ENCODE measurements around the gene RTP2. TPM values are rescaled to one million over a fixed set of nuclear protein-coding genes. Genes with fewer than 3 reads are reported as not detected.

Gene RTP2
- total and polyA plus RNA-seq, 10 of the 15 experiments (the other 5 are each of a cell fraction or from before 2014, with no cell fraction given): not detected

DNA sequence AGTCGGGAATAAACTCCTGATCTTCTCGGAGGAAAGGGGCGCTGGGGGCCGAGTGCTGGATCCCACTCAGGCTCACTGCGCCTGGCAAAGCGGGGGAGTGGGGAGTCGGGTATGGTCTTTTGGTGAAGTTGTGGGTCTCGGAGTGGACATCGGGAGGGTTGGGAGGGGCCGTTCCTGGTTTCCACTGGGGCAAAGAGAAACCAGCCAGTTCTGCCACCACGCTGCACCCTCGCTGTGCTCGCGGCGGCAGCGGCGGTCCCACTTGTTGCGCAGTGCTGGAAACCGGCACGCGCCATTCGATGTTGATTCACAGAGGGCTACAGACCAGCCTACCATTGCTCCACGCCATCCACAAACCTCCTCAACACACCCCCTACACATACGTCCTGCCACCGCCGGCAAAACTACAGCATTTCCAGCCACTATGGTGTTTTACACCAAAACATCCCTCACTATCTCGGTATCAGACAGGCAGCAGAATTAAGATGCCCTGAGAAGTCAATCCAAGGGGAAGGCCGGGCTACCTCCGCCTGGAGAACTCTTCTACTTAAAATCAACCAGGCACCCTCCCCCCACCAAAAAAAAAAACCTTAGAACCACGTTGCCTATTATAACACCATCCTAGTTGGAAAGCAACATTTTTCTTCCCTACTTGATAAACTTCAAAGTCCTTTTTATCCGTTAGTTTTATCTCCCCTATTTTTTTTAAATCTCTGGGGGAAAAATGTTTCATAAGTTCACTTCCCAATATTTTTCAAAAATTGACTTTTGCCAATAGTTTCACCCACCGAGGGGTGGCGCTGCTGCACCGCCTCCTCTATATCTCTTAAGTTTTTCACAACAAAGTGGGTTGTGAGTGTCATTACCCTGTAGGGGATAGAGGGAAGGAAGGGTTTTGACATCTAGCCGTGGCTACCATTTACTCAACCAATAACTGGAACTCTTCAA lies 39.3 kb upstream of the RTP2 start (continued):
- TF ChIP-seq, protein P1, sequence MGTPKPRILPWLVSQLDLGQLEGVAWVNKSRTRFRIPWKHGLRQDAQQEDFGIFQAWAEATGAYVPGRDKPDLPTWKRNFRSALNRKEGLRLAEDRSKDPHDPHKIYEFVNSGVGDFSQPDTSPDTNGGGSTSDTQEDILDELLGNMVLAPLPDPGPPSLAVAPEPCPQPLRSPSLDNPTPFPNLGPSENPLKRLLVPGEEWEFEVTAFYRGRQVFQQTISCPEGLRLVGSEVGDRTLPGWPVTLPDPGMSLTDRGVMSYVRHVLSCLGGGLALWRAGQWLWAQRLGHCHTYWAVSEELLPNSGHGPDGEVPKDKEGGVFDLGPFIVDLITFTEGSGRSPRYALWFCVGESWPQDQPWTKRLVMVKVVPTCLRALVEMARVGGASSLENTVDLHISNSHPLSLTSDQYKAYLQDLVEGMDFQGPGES (IDR thresholded peaks at IDR 0.05): no peak
- TF ChIP-seq, protein P2, sequence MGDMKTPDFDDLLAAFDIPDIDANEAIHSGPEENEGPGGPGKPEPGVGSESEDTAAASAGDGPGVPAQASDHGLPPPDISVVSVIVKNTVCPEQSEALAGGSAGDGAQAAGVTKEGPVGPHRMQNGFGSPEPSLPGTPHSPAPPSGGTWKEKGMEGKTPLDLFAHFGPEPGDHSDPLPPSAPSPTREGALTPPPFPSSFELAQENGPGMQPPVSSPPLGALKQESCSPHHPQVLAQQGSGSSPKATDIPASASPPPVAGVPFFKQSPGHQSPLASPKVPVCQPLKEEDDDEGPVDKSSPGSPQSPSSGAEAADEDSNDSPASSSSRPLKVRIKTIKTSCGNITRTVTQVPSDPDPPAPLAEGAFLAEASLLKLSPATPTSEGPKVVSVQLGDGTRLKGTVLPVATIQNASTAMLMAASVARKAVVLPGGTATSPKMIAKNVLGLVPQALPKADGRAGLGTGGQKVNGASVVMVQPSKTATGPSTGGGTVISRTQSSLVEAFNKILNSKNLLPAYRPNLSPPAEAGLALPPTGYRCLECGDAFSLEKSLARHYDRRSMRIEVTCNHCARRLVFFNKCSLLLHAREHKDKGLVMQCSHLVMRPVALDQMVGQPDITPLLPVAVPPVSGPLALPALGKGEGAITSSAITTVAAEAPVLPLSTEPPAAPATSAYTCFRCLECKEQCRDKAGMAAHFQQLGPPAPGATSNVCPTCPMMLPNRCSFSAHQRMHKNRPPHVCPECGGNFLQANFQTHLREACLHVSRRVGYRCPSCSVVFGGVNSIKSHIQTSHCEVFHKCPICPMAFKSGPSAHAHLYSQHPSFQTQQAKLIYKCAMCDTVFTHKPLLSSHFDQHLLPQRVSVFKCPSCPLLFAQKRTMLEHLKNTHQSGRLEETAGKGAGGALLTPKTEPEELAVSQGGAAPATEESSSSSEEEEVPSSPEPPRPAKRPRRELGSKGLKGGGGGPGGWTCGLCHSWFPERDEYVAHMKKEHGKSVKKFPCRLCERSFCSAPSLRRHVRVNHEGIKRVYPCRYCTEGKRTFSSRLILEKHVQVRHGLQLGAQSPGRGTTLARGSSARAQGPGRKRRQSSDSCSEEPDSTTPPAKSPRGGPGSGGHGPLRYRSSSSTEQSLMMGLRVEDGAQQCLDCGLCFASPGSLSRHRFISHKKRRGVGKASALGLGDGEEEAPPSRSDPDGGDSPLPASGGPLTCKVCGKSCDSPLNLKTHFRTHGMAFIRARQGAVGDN (IDR thresholded peaks at IDR 0.05): no peak
- TF ChIP-seq, protein P3, sequence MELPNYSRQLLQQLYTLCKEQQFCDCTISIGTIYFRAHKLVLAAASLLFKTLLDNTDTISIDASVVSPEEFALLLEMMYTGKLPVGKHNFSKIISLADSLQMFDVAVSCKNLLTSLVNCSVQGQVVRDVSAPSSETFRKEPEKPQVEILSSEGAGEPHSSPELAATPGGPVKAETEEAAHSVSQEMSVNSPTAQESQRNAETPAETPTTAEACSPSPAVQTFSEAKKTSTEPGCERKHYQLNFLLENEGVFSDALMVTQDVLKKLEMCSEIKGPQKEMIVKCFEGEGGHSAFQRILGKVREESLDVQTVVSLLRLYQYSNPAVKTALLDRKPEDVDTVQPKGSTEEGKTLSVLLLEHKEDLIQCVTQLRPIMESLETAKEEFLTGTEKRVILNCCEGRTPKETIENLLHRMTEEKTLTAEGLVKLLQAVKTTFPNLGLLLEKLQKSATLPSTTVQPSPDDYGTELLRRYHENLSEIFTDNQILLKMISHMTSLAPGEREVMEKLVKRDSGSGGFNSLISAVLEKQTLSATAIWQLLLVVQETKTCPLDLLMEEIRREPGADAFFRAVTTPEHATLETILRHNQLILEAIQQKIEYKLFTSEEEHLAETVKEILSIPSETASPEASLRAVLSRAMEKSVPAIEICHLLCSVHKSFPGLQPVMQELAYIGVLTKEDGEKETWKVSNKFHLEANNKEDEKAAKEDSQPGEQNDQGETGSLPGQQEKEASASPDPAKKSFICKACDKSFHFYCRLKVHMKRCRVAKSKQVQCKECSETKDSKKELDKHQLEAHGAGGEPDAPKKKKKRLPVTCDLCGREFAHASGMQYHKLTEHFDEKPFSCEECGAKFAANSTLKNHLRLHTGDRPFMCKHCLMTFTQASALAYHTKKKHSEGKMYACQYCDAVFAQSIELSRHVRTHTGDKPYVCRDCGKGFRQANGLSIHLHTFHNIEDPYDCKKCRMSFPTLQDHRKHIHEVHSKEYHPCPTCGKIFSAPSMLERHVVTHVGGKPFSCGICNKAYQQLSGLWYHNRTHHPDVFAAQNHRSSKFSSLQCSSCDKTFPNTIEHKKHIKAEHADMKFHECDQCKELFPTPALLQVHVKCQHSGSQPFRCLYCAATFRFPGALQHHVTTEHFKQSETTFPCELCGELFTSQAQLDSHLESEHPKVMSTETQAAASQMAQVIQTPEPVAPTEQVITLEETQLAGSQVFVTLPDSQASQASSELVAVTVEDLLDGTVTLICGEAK (IDR thresholded peaks at IDR 0.05; ENCODE audit: borderline replicate concordance): no peak
- no peak for TF ChIP-seq FOS (IDR thresholded peaks at IDR 0.05; ENCODE audit: borderline replicate concordance, extremely low read depth, insufficient read length)
- TF ChIP-seq FOXM1 (IDR thresholded peaks at IDR 0.05; ENCODE audit: low read depth, low read length): no peak
- TF ChIP-seq, protein P4, sequence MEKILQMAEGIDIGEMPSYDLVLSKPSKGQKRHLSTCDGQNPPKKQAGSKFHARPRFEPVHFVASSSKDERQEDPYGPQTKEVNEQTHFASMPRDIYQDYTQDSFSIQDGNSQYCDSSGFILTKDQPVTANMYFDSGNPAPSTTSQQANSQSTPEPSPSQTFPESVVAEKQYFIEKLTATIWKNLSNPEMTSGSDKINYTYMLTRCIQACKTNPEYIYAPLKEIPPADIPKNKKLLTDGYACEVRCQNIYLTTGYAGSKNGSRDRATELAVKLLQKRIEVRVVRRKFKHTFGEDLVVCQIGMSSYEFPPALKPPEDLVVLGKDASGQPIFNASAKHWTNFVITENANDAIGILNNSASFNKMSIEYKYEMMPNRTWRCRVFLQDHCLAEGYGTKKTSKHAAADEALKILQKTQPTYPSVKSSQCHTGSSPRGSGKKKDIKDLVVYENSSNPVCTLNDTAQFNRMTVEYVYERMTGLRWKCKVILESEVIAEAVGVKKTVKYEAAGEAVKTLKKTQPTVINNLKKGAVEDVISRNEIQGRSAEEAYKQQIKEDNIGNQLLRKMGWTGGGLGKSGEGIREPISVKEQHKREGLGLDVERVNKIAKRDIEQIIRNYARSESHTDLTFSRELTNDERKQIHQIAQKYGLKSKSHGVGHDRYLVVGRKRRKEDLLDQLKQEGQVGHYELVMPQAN (conservative IDR thresholded peaks at IDR 0.05): 0 out of 2 replicates have a peak, but pooled peaks have one; percentile 25
- no peak for TF ChIP-seq SREBF1 (IDR thresholded peaks at IDR 0.05; ENCODE audit: low read length)

Measured in GM12878 (cell line).